AML-193 (cell line): Measurements from ENCODE around the gene SND1.

Experiments
- DNase-seq, 2 experiments: peaks; one replicate each; lab custom pipeline; 2025; lab: John Stamatoyannopoulos, UW

Gene SND1

DNA sequence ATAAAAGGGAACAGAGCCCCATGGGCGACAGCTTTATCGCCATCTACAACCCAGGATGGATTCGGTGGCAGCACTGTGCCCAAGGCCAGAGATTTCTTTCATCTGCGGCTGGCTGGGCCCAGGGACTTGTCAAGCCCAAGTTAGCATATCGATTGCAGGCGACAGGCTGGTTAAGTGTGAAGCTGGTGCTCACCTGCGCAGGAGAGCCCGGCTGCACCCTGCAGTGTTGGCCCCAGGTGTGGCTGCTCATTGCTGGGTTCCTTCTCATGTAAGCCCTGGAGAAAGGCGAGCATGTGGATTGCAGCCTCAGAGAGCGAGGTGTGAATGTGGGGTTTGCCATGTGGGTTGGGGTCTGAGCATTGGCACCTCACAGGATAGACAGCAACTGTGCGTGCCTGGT, 419.8 kb downstream of the SND1 start:
- no peak for DNase-seq

DNA sequence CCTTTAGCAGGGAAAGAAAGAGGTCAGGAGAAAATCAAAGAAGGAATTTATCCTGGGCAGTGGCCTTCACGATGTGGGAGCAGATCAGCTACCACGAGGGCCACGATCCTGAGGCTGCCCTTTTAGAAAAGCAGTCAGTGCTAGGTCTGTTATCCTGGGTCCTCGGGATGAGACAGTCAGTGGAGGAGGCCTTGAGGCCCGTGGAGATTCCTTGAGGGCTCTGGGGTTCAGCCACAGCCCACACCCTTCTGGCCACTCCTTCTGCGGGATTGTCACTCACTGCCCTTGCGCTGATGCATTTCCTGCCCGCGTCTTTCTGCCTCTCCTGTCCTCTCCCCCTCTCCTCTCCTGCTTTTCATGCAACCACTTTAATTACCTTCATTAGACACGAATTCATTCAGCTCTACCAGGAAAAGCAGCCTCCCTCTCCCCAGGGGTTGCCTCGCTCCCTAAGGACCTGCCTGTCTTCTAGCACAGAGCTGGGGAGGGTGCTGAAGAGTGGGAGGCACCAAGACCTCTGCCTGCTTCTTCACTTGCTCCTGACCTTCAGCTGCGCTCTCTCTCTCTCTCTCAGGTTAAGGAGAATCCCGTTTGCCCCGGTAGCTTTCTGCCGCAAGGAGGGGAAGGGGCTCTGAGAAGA, 421.8 kb downstream of the SND1 start:
- no peak for DNase-seq

DNA sequence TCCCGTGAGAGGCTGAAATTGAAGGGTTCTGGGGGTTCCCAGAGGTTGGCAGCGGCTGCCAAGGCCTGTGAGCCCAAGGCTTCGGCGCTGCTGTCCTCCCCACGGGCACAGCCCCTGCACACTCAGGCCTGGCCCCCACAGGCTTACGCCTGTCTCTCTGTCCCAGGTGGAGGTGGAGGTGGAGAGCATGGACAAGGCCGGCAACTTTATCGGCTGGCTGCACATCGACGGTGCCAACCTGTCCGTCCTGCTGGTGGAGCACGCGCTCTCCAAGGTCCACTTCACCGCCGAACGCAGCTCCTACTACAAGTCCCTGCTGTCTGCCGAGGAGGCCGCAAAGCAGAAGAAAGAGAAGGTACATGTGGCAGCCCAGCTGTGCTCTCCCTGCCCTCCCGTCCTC, 422.3 kb downstream of the SND1 start:
- no peak for DNase-seq

DNA sequence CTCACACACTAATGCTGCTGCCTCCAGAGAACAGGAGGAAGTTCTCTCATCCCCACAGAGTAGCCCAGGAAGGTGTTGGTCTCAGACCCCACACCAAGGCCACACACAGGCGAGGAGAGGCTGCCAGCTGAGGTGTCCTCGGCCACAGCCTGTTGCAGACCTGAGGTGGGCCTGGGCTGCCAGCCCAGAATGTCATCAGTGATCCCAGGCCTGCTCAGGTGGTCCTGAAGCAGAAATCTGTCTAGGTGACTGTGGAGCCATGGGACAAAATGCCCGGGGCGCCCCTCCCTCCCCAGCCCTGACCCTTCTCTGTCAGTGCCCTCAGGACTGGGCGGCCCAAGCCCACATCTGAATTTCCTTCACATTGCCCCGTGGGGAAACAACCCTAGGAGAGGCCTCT, 422.7 kb downstream of the SND1 start:
- no peak for DNase-seq

DNA sequence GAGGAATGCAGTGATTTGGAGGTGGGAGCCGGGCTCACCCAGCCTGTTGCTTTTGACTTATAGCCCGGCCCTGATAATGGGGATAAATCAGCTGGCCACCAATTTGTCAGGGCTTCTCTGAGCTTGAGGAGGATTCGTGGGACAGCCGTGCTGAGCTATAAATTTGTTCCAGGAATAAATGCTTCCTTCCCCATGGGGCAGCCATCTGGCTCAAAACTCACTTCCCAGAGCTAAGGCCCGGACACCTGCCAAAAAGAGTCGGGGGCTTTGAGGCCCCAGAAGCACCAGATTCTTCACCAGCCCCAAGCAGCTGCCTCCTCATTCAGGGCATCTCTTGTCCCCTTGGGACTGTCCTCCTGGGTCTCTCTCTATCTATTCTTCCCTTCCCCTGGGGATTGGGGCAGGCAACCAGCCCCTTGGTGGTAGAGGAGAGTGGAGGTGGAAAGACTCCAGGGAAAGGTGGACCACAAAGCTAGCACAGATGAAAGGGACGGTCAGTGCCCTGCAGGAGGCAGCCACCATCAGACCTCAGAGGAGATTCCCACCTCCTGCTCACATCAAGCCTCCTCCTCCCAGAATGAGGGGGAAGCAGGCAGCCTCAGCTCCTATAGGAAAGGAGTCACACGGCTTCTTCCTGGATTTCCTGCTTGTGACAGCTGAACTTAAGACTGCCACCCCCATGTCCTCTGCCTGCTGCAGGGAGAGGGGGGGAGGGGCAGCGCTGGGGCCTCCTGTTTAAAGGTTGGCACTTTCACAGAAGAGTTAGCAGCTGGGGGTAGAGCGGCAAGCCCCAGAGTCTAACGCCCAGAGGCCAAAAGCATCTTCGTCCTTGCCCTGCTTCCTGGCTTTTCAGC, 423.5 kb downstream of the SND1 start:
- DNase-seq, result no peak

DNA sequence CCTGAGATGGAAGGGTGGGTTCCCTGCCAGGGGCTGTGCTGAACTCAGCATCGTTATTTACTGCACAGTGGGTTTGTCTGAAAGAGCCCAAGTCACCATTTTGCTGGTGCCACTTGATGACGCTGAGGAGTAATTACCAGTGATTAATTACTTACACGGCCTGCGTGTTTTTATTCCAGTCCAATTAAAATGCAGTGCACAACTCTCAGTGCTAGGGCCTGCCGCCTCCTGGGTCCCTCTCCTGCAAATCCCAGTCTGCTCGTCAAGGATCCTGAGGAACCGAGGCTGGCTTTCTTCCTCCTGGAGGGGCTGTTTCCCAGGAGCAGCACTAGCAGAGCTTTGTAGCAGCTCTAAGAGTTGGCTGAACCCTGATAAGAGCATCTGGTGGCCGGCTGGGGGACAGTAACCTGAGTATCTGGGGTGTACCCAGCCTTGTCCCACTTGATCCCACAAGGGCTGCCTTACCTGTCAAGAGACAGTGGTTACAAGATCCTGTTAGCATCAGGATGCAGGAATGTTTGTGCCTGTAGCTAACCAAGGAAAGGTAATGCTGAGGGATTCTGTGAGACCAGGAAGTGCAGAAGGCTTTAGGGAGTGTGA, 424.3 kb downstream of the SND1 start:
- DNase-seq, result no peak

DNA sequence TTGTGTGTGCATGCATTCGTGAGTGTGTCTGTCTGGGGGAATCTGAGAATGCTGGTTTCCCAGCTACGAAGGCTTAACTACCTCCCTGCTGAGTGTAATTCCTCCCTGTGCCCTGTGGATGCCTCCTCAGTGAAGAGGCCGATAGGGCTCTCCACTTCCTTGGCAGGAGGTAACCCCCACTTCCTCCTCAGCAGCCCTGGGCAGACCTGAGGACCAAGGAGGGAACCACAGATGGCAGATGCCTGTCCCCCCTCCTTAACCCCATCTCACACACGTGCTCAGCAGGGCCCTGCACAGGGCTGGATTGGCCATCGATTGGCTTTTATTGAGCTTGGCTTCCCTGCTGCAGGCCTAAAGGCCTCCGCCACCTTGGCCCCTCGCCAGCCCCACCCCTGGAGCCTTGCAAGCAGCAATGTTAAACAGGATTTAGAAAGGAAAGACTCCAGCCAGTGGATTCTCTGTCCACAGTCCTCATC, 424.8 kb downstream of the SND1 start:
- DNase-seq, result no peak

DNA sequence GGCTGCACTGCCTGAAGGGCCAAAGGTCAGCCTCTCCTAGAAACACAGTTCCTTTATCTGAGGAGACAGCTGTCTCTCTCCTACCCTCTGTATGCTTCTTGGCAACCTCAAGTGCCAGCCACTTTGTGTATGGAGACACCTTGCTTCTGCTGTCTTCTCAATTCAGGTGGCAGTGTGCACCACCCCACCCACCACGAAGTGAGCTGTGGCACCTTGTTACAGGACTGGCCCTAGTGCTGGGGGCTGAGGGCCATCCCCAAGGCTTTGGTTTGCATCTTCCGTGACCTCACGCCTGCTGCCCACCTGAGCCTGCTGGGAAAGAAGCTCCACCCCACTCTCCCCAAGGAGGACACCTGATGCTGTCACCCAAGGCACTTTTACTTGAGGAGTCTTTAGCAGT, 426.3 kb downstream of the SND1 start:
- no peak for DNase-seq

DNA sequence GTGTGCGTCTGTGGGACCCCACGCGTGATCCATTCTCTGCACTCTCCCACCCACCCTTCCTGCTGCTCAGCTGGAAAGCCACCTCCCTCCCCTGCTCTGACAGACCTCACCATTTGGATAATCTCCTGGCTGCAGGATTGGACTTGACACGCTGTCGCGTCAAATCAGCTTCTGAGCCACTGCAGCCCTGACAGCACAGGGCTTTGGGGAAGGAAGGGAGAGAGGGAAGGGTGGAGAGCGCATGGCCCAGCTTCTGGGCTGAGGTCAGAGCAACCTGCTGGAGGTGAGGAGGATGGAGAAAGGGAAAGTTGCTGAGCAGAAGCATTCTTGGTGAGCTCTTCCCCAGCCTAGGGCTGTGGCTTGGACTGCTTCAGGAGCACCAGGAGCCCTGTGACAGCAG, 428.2 kb downstream of the SND1 start:
- no peak for DNase-seq

DNA sequence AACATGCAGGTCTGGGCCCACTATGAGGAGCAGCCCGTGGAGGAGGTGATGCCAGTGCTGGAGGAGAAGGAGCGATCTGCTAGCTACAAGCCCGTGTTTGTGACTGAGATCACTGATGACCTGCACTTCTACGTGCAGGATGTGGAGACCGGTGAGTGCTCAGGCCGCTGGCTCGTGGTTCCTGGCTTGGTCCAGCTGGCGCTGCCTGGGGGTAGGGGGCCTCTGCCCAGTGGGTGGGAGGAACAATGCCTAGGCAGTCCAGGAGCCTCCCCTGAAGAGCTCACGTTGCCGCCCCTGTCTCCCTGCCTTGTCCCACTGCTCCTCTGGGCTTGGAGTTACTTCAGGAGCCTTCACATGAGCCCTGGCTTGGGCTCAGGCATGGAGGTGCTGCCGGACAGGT, 429.4 kb downstream of the SND1 start:
- DNase-seq, result no peak

DNA sequence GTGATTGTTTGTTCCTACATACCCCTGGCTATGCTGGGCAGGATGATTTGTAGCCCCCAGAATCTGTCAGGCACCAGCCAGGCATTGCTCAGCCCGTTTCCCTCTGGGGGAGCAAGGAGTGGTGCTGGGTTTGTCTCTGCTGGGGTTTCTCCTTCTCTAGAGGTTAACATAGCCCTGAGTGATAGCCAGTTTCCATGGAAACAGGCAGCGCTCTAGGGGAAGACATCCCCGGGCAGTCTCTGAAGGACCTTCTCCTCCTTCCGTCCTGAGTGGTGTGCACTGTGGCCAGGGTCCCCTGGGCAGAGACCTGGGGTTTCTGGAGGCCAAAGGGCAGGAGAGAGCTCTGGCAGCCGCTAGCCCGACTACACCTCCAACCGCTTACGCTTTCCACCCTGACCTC, 429.8 kb downstream of the SND1 start:
- no peak for DNase-seq

DNA sequence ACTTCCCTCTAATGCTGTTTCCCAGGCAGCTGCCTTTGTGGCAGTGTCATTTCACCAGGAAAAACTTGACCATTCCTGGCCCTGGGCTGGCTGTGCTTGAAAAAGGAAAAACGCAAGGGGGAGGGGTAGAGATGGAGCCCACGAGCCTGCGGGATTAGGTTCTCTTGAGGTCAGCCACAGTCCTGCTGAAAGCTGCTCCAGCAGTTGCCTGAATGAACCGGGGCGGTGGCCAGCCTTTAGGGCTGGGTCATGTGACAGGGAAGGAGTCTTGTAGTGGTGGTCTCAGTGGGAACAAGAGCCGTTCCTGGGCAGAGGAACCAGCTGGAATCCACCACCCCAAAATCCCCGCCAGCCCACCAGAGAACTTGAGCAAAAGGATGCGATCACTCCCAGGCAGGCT, 430.4 kb downstream of the SND1 start:
- DNase-seq, result no peak

DNA sequence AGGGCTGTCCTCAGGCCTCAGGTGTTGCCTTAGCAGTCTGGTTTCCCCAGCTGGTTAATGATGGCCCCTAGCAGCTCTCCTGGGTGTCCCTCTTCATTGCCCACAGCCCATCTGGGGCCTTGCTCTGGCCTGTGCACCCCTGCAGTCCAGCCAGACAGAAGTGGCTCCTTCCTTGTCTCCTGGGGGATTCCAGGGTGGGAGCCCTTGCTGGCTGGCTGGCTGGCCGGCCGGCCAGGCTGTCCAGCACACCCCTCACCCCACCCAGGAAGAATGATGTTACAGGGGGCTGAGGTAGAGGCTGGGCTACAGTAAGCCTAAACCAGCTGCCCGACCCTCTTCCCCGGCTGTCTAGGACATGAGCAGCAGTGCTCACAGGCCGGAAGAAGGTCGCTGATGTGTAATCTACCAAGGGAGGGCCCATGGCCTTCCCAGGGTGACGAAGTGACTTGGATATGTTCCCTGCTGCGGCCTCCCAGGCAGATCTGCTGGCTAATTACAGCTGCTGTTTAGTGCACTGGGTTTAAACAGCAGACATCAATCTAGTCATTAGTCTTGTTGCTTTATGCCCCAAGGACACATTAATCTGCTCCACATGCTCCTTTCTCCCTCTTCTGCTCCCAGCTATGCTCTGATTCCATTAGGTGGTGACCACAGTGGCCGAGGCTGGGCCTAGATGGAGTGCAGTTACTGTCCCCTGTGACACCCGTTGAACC, 433.1 kb downstream of the SND1 start:
- DNase-seq, result no peak

DNA sequence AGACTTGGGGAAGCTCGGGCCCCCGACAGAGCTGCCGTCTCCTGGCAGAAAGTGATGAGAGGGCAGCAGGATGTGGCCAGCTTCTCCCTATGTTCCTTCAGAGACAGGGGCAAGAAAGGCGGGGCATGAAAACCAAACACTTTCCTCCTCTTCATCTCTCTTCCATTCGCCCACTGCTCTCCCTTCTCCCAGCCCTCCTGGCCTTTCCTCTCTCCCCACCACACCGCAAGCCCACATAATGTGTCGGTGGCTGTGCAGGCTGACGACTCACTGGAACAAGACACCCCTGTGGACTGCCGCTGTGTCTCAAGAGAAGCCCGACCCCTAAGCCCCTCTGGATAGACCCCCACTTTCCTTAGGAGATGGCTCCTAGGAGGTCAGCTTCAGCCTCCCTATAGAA, 438.5 kb downstream of the SND1 start:
- DNase-seq, result no peak

DNA sequence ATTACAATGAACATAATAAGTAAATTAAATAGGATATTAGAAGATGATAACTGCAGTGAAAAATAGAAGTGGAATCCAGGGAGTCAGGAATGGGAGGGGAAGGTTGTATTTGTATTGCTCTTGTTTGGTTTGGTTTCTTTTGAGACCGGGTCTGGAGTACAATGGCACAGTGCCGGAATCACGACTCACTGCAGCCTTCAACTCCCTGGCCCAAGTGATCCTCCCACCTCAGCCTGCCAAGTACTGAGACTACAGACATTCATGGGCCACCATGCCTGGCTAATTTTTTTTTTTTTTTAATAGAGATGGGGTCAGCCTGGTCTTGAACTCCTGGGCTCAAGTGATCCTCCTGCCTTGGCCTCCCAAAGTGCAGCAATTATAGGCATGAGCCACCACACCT, 439.1 kb downstream of the SND1 start:
- no peak for DNase-seq

DNA sequence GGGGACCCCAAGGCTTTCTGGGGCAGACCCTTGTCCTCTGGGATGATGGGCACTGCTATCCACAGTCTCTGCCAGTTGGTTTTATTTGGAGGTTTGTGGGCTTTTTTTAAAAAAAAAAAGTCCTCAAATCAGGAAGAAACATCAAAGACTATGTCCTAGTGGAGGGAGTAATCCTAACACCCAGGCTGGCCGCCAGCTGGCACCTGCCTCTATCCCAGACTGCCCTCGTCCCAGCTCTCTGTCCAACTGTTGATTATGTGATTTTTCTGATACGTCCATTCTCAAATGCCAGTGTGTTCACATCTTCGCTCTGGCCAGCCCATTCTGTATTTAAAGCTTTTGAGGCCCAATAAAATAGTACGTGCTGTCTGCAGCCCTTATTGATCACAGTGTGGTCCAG, 440.2 kb downstream of the SND1 start:
- no peak for DNase-seq

DNA sequence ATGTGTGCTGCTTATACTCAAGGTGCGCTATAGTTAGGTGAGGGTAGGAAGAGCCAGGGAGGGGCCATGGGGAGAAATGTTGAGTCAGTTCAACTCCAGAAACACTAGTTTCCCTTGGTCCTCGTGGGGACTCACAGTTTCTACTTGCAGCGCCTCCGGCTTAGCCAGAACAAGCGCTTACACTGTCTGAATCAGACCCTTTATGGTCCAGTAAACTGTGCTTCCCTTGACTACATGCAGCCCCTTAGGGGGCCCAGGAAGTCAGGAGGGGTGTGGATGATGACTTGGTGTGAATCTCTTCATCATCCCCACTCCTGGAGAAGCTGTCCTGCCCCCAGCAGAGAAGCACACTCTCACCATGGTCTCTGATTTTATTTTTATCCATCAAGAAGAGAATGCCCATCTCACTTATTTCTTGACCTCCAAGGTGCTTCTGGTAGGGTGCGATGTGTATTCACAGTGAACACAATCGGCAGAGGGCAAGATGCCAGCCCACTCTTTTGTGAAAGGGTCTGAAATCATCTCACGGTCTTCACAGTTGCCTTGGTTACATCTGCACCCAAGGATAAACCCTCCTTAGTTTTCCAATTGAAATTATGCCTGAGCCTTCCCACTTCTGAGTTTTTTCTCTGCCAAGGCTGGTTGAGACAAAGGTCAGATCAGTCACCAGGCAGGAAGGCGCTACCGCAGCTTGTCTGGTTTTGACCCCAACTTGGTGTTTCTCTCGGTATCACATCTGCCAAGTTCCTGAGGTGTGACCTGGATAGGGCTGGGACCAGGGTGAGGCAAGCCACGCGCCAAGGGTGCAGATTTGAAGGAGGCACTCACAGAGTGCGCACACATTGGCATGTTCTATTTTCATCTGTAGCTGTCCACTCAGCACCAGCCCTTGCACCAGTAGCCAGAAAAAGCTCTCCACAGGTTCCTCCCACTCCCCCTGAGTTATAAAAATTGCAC, 441.9 kb downstream of the SND1 start:
- no peak for DNase-seq

DNA sequence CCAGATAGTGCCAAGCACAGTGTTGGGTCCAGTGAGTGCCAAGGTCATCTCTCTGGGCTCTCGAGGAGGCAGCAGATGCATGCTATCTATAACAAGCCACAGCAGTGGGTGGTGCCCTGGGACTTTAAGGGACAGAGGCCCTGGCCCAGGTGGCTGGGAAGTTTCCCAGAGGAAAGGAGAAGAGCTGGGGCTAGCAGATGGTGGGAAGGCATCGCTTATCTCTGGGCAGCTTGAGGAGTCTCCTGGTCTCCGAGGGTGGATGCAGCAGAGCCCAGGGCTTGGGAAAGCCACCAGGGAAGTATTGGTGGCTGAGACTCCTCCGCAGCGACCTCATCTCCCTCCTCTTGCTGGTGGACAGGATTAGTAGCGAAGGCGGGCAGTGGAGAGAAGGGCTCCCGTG, 442.7 kb downstream of the SND1 start:
- no peak for DNase-seq

DNA sequence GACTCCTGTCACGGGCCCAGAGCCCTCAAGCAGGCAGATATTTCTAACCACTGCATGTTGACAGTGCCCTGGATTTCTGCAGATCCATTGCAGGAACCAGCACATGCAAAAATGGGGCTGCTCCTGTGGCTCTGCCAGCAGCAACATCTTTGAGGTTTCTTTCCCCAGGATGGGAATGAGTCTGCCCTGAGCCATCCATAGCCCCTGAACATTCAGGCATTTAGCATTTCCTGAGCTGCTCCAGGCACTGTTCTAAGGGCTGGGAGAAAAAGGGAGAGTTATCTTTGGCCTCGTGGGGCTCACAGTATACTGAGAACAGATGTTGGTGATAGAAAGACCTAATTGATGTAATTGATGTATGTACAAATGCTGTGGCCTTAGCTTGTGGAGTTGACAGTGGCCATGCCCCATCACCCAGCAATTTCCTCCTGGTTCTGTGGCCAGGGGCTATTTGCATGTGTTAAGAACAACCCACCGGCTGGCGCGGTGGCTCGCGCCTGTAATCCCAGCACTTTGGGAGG, 445.3 kb downstream of the SND1 start:
- no peak for DNase-seq

DNA sequence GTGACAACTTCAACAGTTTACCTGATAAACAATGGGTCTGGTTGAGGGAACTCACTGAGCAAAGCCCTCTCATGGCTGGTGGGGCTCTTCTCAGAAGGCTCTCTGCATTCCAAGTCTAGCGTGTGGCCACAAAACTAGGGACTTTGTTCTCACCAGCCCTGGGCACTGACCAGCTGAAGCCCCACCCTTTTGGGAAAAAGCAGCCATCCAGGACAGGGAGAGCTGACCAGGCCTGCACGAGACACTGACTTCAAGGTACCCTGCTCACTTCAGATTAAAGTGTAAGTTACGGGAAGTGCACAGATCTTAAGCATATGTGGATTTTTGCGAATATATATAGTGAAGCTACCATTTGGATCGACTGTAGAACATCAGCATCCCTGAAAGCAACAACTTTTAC, 446.6 kb downstream of the SND1 start:
- DNase-seq, result no peak

DNA sequence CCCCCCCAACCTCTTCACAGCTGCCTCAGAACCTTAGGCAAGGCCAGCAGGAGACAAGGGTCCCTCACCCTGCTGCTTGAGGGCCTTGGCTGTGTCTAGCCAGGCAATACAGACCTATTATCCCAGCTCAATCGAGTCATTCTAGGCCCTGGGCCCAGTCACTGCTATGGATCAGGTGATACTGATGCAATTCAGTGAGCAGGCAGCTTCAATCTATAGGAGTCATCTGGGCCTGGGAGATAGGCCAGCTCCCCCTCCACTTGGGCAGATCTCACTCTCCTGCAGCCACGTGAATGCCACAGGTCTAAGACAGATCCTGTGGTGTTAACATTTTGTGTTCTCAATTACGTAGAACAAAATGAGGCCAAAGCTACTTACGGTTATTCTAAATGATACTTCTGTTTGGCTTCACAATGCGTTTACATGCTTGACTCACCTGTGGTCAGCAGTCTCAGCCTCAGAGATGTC, 447.2 kb downstream of the SND1 start:
- no peak for DNase-seq
